ENCODE results near the gene LGALS9C. TPM values are rescaled to one million over a fixed set of nuclear protein-coding genes. Genes with fewer than 3 reads are reported as not detected.
"Not testable (repeated sequence)": the region's sequence is repeated elsewhere in the genome, so short reads cannot be mapped to it uniquely, and the experiment has no call there.

The LGALS9C gene
- total RNA-seq, 1 experiment from 2014 or later: not detected

GRCh38 chr17:18492712-18493480 is 16.3 kb downstream of the LGALS9C start:
- intact Hi-C loops (cut with micrococcal nuclease; ENCODE audit: unreplicated experiment); H3K27ac ChIP-seq (ENCODE audit: low read length); BruUV-seq (replicated peaks); CTCF ChIA-PET; H3K9me3 ChIP-seq (ENCODE audit: control insufficient read depth, insufficient read depth, low read depth, low read length); in situ Hi-C loops (cut with HindIII; ENCODE audit: low pct_unique_long_range_greater_than_20kb, low sequenced_read_pairs); POLR2A ChIA-PET; H3K36me3 ChIP-seq (ENCODE audit: control insufficient read depth, insufficient read depth, low read length); ATAC-seq; H3K27me3 ChIP-seq (ENCODE audit: control insufficient read depth, insufficient read depth, low read length); H3K4me3 ChIP-seq (ENCODE audit: low read depth in 2 of 2, low read length in 2 of 2); DNase-seq (ENCODE audit: low read depth, low spot score); H3K4me1 ChIP-seq (ENCODE audit: control insufficient read depth, insufficient read depth, low read length): not testable (repeated sequence)

- intact Hi-C loops (cut with micrococcal nuclease; ENCODE audit: unreplicated experiment); H3K27me3 ChIP-seq (ENCODE audit: control insufficient read depth, insufficient read depth, low read length); BruUV-seq (replicated peaks); H3K36me3 ChIP-seq (ENCODE audit: control insufficient read depth, insufficient read depth, low read length); CTCF ChIA-PET; POLR2A ChIA-PET; H3K4me3 ChIP-seq (ENCODE audit: low read depth in 2 of 2, low read length in 2 of 2); H3K4me1 ChIP-seq (ENCODE audit: control insufficient read depth, insufficient read depth, low read length); ATAC-seq; DNase-seq (ENCODE audit: low read depth, low spot score); H3K27ac ChIP-seq (ENCODE audit: low read length); H3K9me3 ChIP-seq (ENCODE audit: control insufficient read depth, insufficient read depth, low read depth, low read length); in situ Hi-C loops (cut with HindIII; ENCODE audit: low pct_unique_long_range_greater_than_20kb, low sequenced_read_pairs): not testable (repeated sequence)
Measured at GRCh38 chr17:18494250-18494768, 17.7 kb downstream of the LGALS9C start.

GRCh38 chr17:18497044-18497443 is 20.5 kb downstream of the LGALS9C start:
- intact Hi-C loops (cut with micrococcal nuclease; ENCODE audit: unreplicated experiment); H3K36me3 ChIP-seq (ENCODE audit: control insufficient read depth, insufficient read depth, low read length); H3K27ac ChIP-seq (ENCODE audit: low read length); H3K4me1 ChIP-seq (ENCODE audit: control insufficient read depth, insufficient read depth, low read length); CTCF ChIA-PET; POLR2A ChIA-PET; H3K27me3 ChIP-seq (ENCODE audit: control insufficient read depth, insufficient read depth, low read length); H3K4me3 ChIP-seq (ENCODE audit: low read depth in 2 of 2, low read length in 2 of 2); in situ Hi-C loops (cut with HindIII; ENCODE audit: low pct_unique_long_range_greater_than_20kb, low sequenced_read_pairs); BruUV-seq (replicated peaks); DNase-seq (ENCODE audit: low read depth, low spot score); H3K9me3 ChIP-seq (ENCODE audit: control insufficient read depth, insufficient read depth, low read depth, low read length): not testable (repeated sequence)
- TF ChIP-seq CTCF (IDR thresholded peaks at IDR 0.05): peak; percentile 32; the same call in 1 of the 2 replicates
- 0 out of 2 replicates have a peak, but pooled peaks have one; percentile 27 for ATAC-seq

GRCh38 chr17:18499100-18499499 is 22.5 kb downstream of the LGALS9C start:
- DNase-seq (ENCODE audit: low read depth, low spot score); H3K9me3 ChIP-seq (ENCODE audit: control insufficient read depth, insufficient read depth, low read depth, low read length); ATAC-seq; H3K4me3 ChIP-seq (ENCODE audit: low read depth in 2 of 2, low read length in 2 of 2); POLR2A ChIA-PET; H3K36me3 ChIP-seq (ENCODE audit: control insufficient read depth, insufficient read depth, low read length); in situ Hi-C loops (cut with HindIII; ENCODE audit: low pct_unique_long_range_greater_than_20kb, low sequenced_read_pairs); H3K27me3 ChIP-seq (ENCODE audit: control insufficient read depth, insufficient read depth, low read length); H3K27ac ChIP-seq (ENCODE audit: low read length); intact Hi-C loops (cut with micrococcal nuclease; ENCODE audit: unreplicated experiment); H3K4me1 ChIP-seq (ENCODE audit: control insufficient read depth, insufficient read depth, low read length); CTCF ChIA-PET; BruUV-seq (replicated peaks): not testable (repeated sequence)

- BruUV-seq (replicated peaks); H3K27ac ChIP-seq (ENCODE audit: low read length); intact Hi-C loops (cut with micrococcal nuclease; ENCODE audit: unreplicated experiment); H3K4me1 ChIP-seq (ENCODE audit: control insufficient read depth, insufficient read depth, low read length); H3K27me3 ChIP-seq (ENCODE audit: control insufficient read depth, insufficient read depth, low read length); DNase-seq (ENCODE audit: low read depth, low spot score); H3K4me3 ChIP-seq (ENCODE audit: low read depth in 2 of 2, low read length in 2 of 2); in situ Hi-C loops (cut with HindIII; ENCODE audit: low pct_unique_long_range_greater_than_20kb, low sequenced_read_pairs); POLR2A ChIA-PET; H3K36me3 ChIP-seq (ENCODE audit: control insufficient read depth, insufficient read depth, low read length); ATAC-seq; CTCF ChIA-PET; H3K9me3 ChIP-seq (ENCODE audit: control insufficient read depth, insufficient read depth, low read depth, low read length): not testable (repeated sequence)
Measured at GRCh38 chr17:18499756-18500155, 23.2 kb downstream of the LGALS9C start.

- H3K27ac ChIP-seq (ENCODE audit: low read length); H3K4me3 ChIP-seq (ENCODE audit: low read depth in 2 of 2, low read length in 2 of 2); H3K27me3 ChIP-seq (ENCODE audit: control insufficient read depth, insufficient read depth, low read length); POLR2A ChIA-PET; H3K4me1 ChIP-seq (ENCODE audit: control insufficient read depth, insufficient read depth, low read length); CTCF ChIA-PET; DNase-seq (ENCODE audit: low read depth, low spot score); BruUV-seq (replicated peaks); in situ Hi-C loops (cut with HindIII; ENCODE audit: low pct_unique_long_range_greater_than_20kb, low sequenced_read_pairs); H3K9me3 ChIP-seq (ENCODE audit: control insufficient read depth, insufficient read depth, low read depth, low read length); H3K36me3 ChIP-seq (ENCODE audit: control insufficient read depth, insufficient read depth, low read length); intact Hi-C loops (cut with micrococcal nuclease; ENCODE audit: unreplicated experiment): not testable (repeated sequence)
- peak; percentile 54 for ATAC-seq
Measured at GRCh38 chr17:18500281-18500680, 23.7 kb downstream of the LGALS9C start.

GRCh38 chr17:18500816-18501215 is 24.2 kb downstream of the LGALS9C start:
- CTCF ChIA-PET; POLR2A ChIA-PET; BruUV-seq (replicated peaks); H3K27ac ChIP-seq (ENCODE audit: low read length); in situ Hi-C loops (cut with HindIII; ENCODE audit: low pct_unique_long_range_greater_than_20kb, low sequenced_read_pairs); intact Hi-C loops (cut with micrococcal nuclease; ENCODE audit: unreplicated experiment); H3K4me1 ChIP-seq (ENCODE audit: control insufficient read depth, insufficient read depth, low read length); H3K36me3 ChIP-seq (ENCODE audit: control insufficient read depth, insufficient read depth, low read length); H3K27me3 ChIP-seq (ENCODE audit: control insufficient read depth, insufficient read depth, low read length); H3K4me3 ChIP-seq (ENCODE audit: low read depth in 2 of 2, low read length in 2 of 2); ATAC-seq; DNase-seq (ENCODE audit: low read depth, low spot score); H3K9me3 ChIP-seq (ENCODE audit: control insufficient read depth, insufficient read depth, low read depth, low read length): not testable (repeated sequence)

Data from Panc1 (cell line).